T-helper 1 cell (primary cell): Measurements from ENCODE around the gene INTS4.
A peak's percentile ranks its signal among the peaks of the same experiment; 100 is the strongest.
"Not testable (repeated sequence)": the region's sequence is repeated elsewhere in the genome, so short reads cannot be mapped to it uniquely, and the experiment has no call there.

Source experiments
- DNase-seq, 5 donors: peaks; one replicate each; pipeline ENCODE4 v3.0.0-alpha.2; 2012 to 2020
- total RNA-seq, 4 donors: gene quantifications; one replicate each; lab custom pipeline; 2026; lab: John Stamatoyannopoulos, UW

Gene INTS4, protein sequence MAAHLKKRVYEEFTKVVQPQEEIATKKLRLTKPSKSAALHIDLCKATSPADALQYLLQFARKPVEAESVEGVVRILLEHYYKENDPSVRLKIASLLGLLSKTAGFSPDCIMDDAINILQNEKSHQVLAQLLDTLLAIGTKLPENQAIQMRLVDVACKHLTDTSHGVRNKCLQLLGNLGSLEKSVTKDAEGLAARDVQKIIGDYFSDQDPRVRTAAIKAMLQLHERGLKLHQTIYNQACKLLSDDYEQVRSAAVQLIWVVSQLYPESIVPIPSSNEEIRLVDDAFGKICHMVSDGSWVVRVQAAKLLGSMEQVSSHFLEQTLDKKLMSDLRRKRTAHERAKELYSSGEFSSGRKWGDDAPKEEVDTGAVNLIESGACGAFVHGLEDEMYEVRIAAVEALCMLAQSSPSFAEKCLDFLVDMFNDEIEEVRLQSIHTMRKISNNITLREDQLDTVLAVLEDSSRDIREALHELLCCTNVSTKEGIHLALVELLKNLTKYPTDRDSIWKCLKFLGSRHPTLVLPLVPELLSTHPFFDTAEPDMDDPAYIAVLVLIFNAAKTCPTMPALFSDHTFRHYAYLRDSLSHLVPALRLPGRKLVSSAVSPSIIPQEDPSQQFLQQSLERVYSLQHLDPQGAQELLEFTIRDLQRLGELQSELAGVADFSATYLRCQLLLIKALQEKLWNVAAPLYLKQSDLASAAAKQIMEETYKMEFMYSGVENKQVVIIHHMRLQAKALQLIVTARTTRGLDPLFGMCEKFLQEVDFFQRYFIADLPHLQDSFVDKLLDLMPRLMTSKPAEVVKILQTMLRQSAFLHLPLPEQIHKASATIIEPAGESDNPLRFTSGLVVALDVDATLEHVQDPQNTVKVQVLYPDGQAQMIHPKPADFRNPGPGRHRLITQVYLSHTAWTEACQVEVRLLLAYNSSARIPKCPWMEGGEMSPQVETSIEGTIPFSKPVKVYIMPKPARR
- total RNA-seq, result 45.5 to 80.9 (median 77.8) reads per million in 4 donors

DNA sequence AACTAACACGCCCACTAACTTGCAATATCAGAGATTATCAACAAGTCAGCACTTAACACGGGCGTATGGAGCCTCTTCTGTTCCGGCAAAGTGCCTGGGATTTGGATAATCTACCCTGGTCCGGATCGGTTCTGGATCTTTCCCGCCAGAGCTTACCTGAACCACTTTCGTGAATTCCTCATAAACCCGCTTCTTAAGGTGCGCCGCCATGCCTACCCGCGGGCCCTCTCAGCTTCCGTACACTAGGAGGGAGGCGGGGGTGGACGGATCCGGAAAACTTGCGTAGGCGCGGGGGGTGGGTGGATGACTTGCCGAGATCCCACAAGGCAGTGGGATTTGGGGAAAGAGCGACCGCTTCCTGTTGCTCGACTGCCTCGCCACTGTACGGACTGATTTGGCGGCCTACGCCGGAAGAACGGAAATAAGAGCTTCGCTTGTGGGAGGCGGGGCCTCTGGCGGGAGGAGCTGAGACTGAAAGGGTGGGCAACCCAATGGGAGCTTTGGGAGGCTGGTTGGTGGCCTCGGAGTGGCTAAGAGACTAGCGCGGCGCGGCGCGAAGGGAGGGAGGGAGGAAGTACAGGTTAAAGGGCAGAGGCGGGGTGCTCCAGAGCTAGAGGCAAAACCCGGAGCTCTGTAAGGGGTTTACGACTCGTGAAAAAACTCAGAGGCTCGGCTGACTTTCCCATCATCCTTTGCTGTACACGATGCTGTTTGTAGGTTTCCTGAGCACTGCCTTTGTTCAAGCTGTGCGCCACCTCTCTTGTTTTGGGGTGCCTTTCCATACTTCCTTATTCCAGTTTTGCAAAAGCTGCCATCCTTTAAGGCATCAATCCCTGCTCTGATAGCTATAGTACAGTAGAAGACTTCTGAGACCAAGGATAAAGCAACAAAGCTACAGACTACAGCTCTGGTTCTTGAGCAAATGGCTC, at the start of gene INTS4:
Gene INTS4, minus strand, starts transcription at position 235 of the 929 bp plus-strand sequence. Its CDS starts 25 bp downstream, at position 210.
- DNase-seq, result peak; percentile 96 to 100 (median 97)

DNA sequence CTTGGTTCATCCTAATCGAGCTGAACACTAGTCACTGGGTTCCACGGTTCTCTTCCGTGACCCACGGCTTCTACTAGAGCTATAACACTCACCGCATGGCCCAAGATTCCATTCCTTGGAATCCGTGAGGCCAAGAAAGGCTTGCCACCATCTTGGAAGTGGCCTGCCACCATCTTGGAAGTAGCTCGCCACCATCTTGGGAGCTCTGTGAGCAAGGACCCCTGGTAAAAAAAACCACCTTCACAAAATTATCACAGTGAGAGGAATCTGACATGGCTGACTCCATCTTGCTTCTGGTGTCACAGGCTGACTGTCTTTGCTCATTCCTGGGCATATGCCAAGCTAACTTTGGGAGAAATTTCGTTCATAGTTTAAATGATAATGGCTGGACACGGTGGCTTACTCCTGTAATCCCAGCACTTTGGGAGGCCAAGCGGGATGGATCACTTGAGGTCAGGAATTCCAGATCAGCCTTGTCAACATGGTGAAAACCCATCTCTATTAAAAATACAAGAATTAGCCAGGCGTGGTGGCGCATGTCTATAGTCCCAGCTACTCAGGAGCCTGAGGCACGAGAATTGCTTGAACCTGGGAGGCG, 47.5 kb upstream of the INTS4 start:
- no peak for DNase-seq

DNA sequence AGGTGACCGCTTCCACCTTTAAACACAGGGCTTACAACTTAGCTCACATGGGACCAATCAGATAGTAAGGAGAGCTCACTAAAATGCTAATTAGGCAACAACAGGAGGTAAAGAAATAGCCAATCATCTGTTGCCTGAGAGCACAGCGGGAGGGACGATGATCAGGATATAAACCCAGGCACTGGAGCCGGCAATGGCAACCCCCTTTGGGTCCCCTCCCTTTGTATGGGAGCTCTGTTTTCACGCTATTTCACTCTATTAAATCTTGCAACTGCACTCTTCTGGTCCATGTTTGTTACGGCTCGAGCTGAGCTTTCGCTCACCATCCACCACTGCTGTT, 46.9 kb upstream of the INTS4 start:
- DNase-seq, result not testable (repeated sequence)

DNA sequence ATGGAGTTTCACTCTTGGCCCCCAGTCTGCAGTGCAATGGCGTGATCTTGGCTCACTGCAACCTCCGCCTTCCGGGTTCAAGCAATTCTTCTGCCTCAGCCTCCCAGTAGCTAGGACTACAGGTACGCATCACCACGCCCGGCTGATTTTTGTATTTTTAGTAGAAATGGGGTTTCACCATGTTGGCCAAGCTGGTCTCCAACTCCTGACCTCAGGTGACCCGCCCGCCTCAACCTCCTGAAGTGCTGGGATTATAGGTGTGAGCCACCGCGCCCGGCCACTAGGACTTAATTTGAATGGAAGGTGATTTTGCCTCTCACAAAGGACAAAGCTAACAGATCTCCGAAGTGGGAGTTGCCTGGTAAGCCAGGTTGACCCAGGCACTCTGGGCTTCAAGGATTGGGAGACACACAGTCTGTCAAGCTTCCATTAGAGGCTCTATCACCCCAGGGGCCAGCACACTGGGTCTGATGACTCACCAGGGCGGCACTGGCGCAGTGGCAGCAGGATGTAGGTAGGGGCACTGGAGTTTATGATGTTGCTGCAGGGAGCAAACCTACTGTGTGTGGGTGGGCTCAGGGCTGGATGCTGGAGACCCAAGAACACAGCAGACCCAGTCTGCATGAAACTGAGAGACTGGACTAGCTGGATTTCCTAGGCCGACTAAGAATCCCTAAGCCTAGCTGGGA, 46.4 kb upstream of the INTS4 start:
- DNase-seq, result peak in 1 of 5 donors; percentile 17

DNA sequence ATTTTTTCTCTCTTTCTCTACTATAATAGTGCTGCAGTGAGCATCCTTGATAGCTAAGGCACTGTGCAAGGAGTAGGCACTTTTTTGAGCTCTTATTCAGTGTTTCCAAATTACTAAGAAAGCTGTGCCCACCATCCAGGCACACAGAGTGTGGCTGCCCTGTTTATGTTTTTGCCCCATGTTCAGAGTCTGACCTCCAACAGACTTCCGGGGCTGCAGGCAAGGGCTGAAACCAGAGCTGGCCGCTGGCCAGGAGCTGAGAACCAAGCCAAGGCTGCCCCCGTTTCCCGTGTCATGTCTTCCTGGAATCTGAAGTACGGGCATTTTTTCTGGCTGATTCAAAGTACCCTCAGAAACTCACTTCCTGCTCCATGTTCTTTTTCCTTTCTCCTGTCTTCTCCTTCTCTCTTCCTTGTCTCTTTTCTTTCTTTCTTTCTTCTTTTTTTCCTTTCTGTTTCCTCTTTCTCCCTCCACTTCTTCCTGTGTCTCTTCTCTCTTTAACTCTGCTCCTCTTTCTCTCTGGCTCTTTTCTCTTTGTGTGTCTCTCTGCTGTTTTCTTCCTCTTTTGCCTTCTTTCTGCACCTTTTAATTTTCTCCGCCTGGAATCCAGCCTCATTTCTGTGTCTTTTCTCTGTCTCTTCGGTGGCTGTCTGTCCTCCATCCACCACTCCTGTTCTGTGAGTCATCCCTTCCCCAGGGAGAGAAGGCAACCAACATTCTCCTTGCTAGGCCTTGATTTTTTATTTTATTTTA, 45.6 kb upstream of the INTS4 start:
- peak in 1 of 5 donors; percentile 45 for DNase-seq

DNA sequence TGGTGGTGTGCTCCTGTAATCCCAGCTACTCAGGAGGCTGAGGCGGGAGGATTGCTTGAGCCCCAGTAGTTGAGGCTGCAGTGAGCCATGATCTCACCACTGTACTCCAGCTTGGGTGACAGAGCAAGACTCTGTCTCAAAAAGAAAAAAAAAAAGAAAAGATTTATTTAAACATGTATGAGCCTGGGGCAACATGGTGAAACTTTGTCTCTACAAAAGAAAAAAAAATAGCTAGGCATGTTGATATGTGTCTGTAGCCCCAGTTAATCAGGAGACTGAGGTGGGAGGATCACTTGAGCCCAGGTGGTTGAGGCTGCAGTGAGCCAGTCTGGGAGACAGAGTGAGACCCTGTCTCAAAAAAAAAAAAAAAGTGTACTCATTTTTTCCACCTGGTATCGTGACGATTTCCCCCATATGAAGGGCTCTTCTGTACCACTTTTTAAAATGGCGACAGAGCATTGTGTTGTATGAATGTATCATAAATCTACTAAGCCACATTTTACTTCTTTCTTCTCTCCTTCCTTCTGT, 45.0 kb upstream of the INTS4 start:
- DNase-seq, result no peak

DNA sequence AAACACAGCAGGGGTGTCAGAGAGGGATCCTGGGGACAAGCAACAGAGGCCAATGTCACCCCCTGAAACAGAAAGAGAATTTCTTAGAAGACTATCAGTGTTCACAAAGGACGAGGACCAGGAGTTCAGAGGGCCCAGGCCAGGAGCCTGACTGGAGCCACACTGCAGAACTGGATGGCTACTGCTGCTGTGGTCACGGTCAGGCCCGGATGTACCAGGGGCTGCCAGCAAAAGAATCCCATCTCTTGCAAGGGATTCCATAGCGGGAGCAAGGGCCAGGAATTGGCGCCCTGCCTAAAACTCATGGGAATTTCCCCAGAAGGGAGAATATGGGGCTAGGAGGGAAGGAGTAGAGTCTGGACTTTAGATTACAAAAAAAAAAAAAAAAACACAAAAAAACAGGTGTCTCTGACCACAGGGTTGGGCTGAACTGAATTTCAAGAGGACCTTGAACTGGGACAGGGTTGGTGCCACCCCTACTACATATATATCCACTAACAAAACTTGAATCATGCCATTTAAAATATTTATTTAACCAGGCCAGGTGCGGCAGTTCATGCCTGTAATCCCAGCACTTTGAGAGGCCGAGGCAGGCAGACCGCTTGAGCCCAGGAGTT, 44.3 kb upstream of the INTS4 start:
- no peak for DNase-seq

DNA sequence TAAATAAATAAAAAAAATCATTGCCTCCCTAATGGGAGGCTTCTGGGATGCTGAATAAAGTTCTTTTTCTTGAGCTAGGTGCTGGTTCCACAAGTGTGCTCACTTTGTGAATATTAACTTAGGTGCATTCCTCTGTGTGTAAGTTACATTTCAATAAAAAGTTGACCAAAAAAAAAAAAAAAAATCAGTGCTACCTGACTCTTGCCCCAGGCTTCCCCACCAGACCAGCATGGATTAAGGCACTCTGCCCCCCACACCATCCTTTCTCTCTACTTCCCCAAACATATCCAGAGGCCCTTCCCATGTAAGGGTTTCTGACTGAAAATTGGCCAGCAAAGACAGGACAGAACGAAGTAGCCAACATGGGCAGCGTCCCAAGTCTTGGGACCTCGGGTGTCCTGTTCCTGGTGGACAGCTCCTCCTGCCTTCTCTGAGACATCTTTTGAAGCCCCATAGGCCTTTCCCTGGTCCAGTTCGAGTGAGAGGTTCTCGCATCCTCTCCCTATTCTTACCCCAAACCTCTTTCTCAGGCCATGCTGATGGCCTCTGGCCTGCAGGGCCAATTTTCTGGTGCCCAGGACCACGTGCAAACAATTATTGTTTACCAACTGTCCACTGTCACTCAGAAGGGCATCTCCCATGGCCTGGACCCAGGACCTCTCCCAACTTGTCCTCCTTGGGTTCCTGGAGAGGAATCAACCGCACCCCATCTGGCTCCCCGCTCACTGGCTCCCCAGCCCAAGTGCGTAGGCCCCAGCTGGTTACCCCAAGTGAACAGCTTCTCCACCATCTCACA, 43.6 kb upstream of the INTS4 start:
- DNase-seq, result no peak

DNA sequence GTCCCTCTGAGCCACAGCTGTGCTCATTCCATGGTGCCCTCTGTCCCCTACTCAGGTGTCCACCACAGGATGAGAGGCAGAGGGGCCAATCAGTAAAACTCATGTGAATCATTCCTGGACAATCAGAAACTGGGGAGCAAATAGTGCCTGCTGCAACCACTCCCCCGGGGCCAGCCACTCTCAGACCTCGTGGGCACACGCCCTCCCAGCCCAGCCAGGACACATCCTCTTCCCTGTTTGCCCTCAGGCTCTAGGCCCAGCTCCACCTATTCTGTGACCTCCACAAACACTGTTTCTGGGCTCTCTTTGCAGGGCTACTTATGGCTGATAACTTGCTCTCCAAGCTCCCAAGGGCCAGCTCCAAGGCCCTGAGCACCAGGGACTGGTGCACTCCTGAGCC, 42.6 kb upstream of the INTS4 start:
- no peak for DNase-seq

DNA sequence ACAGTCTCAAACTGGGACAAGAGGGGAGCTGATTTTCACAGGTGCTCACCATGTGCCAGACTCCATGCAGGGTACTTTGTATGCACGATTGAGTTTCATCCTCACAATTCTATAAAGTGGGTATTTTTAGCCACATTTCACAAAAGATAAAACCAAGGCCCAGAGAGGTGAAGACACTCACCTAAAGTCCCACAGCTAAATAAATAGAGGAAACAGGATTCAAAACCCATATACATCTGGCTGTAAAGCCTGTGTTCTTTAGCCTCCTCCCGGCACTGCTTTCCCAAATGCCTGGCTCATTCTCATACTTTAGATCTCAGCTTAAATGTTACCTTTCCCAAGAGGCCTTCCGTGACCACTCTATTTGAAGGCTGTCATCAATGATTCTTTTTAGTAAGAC, 41.8 kb upstream of the INTS4 start:
- DNase-seq, result no peak

DNA sequence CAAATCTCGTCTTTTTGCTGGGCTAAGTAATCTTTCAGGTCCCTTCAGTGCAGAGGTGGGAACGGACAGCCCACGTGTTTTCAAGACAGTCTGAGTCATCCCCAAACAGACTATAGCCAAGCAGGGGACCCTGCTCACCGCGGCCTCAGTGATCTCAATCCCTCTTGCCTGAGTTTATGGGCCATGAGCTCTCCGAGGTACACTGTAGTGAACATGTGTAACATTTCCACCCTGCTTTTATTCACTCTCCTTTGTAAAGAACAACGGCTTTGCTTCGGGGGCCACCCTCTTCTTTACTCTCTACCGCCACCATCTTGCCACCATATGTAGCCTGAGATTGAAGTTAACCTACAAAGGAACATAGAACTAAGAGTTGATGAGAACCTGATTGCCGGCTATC, 40.2 kb upstream of the INTS4 start:
- no peak for DNase-seq

DNA sequence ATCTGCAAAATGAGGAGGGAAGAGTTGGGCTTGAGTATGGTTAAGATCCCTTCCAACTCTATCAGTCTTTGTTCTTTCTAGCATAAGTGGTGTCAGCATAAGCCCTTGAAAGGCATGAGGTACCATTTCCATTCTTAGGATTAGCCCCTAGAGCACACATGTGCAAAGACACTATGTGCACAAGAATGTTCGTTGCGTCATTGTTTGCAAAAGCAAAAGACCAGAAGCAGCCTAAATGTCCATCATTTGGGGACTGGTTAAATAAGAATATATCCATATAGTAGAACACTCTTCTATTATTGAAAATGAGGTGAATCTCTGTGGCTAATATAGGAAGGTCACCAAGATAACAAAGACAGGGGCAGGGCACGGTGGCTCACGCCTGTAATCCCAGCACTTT, 38.6 kb upstream of the INTS4 start:
- DNase-seq, result no peak

DNA sequence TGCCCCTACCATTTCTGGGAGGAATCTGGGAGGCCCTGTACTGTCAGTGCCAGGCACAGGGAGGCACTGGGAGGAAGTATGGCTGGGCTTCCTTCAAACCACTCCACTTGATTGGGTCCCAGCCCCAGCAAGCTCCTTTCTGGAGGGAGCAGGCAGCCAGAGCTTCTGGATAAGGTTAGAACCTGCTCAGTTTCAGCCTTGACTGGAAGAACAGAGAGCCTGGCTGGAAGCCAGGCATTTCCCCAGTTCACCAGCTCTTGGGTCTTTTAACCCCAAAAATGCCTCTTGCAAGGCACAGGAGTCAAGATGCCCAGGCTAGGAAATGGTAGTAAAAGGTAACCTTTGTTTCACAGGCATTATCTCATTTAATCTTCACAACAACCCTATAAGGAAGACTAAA, 37.6 kb upstream of the INTS4 start:
- DNase-seq, result no peak

DNA sequence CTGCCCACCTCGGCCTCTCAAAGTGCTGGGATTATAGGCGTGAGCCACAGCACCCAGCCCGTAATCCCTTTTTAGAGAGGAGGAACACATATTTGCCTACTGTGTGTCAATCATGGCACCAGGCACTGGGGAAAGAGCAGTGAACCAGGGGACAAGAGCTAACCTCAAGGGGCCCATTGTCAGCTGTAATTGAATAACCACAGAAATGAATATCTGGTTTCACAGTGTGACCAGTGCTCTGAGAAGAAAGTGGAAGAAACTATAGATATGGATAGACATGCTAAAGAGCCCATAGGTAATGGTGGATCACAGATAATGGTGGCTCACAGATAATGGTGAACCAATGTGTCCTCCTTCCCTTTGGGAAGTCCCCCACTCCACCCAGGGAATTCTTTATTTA, 37.2 kb upstream of the INTS4 start:
- no peak for DNase-seq

DNA sequence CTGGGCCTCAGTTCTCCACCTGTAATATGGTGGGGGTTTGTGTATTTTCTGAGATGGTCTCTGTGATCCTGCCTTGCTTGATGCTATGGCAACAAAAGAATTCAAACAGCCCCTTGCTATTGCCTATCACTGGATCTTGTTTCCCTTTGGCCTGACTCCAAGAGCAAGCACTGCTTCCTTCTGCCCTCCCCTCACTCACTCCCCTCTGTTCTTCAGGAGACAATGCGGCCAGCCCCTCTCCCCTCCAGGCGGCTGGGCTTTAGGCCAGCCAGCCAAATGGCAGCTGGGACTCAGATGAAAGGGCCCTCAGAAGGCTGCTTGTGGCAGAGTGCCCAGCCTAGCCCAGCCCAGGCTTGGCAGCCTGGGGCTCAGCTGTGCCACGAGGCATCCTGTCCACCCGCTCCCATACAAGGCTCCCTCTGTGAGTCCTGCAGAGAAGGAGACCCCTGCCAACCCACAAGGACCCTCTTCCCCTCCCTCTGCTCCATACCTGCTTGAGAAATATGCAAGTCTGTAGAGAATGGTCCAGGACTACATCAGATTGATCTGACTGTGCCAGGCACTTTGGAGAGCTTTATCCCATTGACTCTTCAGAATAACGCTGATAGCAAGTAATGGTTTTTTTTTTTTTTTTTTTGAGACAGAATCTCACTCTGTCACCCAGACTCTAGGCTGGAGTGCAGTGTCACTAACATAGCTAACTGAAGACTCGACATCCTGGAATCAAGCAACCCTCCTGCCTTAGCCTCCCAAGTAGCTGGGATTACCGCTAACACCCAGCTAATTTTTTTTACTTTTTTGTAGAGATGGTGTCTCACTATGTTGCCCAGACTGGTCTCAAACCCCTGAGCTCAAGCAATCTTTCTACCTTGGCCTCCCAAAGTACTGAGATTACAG, 36.2 kb upstream of the INTS4 start:
- DNase-seq, result no peak

DNA sequence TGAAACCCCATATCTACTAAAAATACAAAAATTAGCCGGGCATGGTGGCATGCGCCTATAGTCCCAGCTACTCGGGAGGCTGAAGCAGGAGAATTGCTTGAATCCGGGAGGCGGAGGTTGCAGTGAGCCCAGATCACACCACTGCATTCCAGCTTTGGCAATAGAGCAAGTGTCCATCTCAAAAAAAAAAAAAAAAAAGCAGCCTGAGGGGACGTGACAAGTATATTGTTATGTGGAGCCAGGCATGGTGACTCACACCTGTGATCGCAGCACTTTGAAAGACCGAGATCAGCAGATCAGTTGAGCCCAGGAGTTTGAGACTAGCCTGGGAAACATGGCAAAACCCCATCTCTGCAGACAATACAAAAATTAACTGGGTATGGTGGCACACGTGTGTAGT, 34.0 kb upstream of the INTS4 start:
- not testable (repeated sequence) for DNase-seq

DNA sequence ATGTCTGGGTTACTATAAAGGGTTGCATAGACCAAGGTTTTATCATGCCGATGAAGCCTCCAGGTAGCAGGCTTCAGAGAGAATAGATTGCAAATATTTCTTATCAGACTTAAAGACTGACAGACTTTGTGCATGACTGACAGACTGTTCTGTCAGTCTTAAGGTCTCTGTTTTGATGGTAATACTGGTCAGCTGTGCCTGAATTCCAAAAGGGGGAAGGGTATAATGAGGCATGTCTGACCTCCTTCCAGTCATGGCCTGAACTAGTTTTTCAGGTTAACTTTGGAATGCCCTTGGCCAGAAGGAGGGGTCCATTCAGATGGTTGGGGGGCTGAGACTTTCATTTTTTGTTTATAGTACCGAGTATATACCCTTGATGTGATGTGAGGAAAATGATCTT, 33.3 kb upstream of the INTS4 start:
- no peak for DNase-seq

DNA sequence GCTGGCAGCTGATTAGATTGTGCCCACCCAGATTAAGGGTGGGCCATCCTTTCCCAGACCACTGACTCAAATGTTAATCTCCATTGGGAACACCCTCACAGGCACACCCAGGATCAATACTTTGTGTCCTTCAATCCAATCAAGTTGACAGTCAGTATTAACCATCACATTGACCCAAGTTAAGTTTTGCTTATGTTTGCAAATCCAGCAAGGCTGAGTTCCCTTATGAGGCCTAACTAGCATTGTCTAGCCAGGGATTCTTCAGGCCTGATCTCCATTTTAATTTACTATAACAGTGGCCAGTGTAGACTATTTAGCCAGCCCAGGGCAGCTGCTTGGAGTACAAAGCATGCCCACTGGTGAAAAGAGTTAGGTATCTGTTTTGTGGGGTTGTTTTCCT, 30.9 kb upstream of the INTS4 start:
- DNase-seq, result no peak
